Gastrocnemius medialis (tissue), 4 donors: Measurements from ENCODE around the gene ASIC3.

Experiments used
- POLR2A ChIP-seq, 2 donors: fragments of 450-650 bp; IDR thresholded peaks; one replicate each; pipeline ENCODE4 v1.6.1; 2017; ENCODE audit warnings: antibody characterized with exemption in 2 of 2, mild to moderate bottlenecking in 2 of 2, moderate library complexity in 2 of 2
- TF ChIP-seq, protein P1 (sequence below), 5 experiments: fragments of 450-650 bp in 3 of 5; fragments of 200-600 bp in 2 of 5; sonication (generic) in 2 of 5; IDR thresholded peaks in 4 of 5; conservative IDR thresholded peaks in 1 of 5; 1 replicate in 4 of 5; 2 replicates in 1 of 5; pipeline ENCODE4 v1.5.1; 2016 to 2019; ENCODE audit warnings: antibody characterized with exemption in 5 of 5, mild to moderate bottlenecking in 3 of 5, moderate library complexity in 3 of 5

DNA sequence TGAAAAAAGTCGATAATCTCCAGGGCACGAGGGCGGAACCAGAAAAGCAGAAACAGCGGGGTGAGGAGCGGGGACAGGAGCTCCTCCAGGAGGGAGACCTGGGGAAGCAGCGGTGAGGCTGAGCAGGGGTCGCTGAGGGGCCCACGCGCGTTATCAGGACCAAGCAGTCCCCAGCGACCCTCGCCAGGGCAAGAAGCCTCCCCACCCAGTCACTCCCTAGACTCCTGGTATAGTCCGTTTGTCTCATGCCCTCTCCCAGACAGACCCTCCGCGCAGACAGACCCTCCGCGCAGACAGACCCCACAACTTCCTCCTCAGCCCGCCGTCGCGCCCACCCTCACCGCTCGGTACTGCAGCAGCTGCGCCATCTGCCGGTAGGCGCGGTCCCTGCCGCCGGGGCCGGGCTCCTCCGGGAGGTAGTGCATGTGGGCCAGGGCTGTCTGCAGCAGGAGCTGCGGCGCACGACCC is 30.3 kb upstream of the ASIC3 start:
- TF ChIP-seq, protein P1, sequence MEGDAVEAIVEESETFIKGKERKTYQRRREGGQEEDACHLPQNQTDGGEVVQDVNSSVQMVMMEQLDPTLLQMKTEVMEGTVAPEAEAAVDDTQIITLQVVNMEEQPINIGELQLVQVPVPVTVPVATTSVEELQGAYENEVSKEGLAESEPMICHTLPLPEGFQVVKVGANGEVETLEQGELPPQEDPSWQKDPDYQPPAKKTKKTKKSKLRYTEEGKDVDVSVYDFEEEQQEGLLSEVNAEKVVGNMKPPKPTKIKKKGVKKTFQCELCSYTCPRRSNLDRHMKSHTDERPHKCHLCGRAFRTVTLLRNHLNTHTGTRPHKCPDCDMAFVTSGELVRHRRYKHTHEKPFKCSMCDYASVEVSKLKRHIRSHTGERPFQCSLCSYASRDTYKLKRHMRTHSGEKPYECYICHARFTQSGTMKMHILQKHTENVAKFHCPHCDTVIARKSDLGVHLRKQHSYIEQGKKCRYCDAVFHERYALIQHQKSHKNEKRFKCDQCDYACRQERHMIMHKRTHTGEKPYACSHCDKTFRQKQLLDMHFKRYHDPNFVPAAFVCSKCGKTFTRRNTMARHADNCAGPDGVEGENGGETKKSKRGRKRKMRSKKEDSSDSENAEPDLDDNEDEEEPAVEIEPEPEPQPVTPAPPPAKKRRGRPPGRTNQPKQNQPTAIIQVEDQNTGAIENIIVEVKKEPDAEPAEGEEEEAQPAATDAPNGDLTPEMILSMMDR (IDR thresholded peaks at IDR 0.05 in 4 of 5, conservative IDR thresholded peaks at IDR 0.05 in 1 of 5): peak; percentile 75 to 96 (median 88)
- no peak for TF ChIP-seq POLR2A (IDR thresholded peaks at IDR 0.05)
